ENCODE results near the gene MOB3B.

Gene MOB3B

DNA sequence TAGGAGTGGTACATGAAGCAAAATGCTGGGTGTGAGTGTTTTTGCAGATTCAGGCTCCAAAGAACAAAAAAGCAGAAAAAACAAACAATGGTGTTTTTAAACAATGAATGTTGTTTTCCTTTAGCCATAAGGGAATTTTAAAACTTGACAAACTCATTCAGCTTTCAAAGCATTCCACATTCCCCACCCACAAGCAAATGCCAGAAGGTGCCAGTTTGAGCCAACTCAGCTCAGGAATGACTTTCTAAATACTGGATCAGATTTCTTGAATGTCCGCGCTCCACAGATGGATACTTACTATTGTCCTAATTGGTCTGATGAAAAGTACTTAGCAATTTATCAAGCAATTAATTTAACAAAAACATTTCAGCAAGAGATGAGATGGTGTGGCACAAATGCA, 12.9 kb upstream of the MOB3B start:
- H4K91ac ChIP-seq (ENCODE audit: low read depth, low read length, poor library complexity), result no peak overlapping the region
- H3K4me3 ChIP-seq (ENCODE audit: low read length in 2 of 2), result no peak overlapping the region
- H4K8ac ChIP-seq (ENCODE audit: low read depth, low read length), result no peak overlapping the region
- H3K27me3 ChIP-seq (ENCODE audit: control insufficient read depth in 3 of 3, insufficient read depth in 3 of 3, low read depth in 1 of 3, low read length in 3 of 3), result no peaks in the 10 kb centered on the region
- peaks cover 6 to 77% of the 10 kb centered on the region in 2 donors for H3K36me3 ChIP-seq (replicated peaks in 1 of 2; ENCODE audit: control insufficient read depth in 2 of 2, insufficient read depth in 2 of 2, low read length in 2 of 2)
- no peak for DNase-seq (ENCODE audit: low spot score)
- H2BK15ac ChIP-seq (ENCODE audit: low read length), result no peak overlapping the region
- no peaks in the 10 kb centered on the region for H3K79me1 ChIP-seq (ENCODE audit: low read depth, low read length)
- H3K9ac ChIP-seq (ENCODE audit: low read depth, low read length, poor library complexity), result no peak overlapping the region
- no peak overlapping the region for H3K4me2 ChIP-seq (ENCODE audit: insufficient read depth, low read length, poor library complexity, severe bottlenecking)
- no peak overlapping the region for H3K4ac ChIP-seq (ENCODE audit: low read length)
- H3K23ac ChIP-seq (ENCODE audit: low read depth, low read length, poor library complexity), result no peak overlapping the region
- H2AFZ ChIP-seq (ENCODE audit: low read length), result no peak overlapping the region
- H3K18ac ChIP-seq (ENCODE audit: low read length), result no peak overlapping the region
- H2AK5ac ChIP-seq (ENCODE audit: low read depth, low read length), result no peak overlapping the region
- WGBS, 2 donors (ENCODE audit: extremely low coverage in 2 of 2, insufficient read length in 2 of 2, insufficient replicate concordance in 1 of 2), result no CpG with 5 or more reads among the region's 2 CpGs
- no peak overlapping the region for H3K14ac ChIP-seq (ENCODE audit: low read length)
- peaks cover 0 to 14% of the 10 kb centered on the region in 2 donors for H3K9me3 ChIP-seq (replicated peaks in 1 of 2; ENCODE audit: control insufficient read depth in 2 of 2, insufficient read depth in 1 of 2, low read depth in 1 of 2, low read length in 2 of 2)
- no peak overlapping the region for H2BK12ac ChIP-seq (ENCODE audit: low read length)
- no peak overlapping the region for H2BK120ac ChIP-seq (ENCODE audit: low read depth, low read length)
- no peak overlapping the region for H3K27ac ChIP-seq (replicated peaks; ENCODE audit: low read length)
- H3K4me1 ChIP-seq (ENCODE audit: control insufficient read depth in 2 of 2, insufficient read depth in 1 of 2, low read depth in 1 of 2, low read length in 2 of 2), result peaks cover 2 to 4% of the 10 kb centered on the region in 2 donors
- H2BK5ac ChIP-seq (ENCODE audit: low read length), result no peak overlapping the region

DNA sequence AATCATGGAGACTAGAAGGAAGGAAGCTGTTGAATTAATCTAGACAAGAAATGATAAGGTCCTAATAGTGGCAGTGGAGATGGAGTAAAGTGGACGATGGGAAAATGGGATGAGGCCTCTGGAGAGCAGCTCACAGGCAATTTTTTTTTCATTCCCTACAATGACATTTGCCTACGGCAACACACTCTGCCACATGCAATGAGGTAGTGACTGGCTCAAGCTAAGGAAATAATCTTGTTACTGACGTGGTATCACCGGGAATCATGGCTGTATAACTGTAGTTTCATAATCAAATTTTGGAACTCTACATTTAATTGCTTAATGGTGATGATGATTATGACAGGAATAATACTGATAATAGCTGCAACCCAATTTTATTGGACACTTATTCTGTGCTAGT, 12.1 kb upstream of the MOB3B start:
- Histone ChIP-seq H2BK12ac (ENCODE audit: low read length) (no peak overlapping the region), H3K4me1 (ENCODE audit: control insufficient read depth in 2 of 2, insufficient read depth in 1 of 2, low read depth in 1 of 2, low read length in 2 of 2) (peaks cover 4 to 8% of the 10 kb centered on the region in 2 donors), H3K9ac (ENCODE audit: low read depth, low read length, poor library complexity) (no peak overlapping the region), H2AFZ (ENCODE audit: low read length) (no peak overlapping the region), H3K27ac (replicated peaks; ENCODE audit: low read length) (no peak overlapping the region), H3K36me3 (replicated peaks in 1 of 2; ENCODE audit: control insufficient read depth in 2 of 2, insufficient read depth in 2 of 2, low read length in 2 of 2) (peaks cover 6 to 77% of the 10 kb centered on the region in 2 donors), H3K27me3 (ENCODE audit: control insufficient read depth in 3 of 3, insufficient read depth in 3 of 3, low read depth in 1 of 3, low read length in 3 of 3) (no peaks in the 10 kb centered on the region), H3K23ac (ENCODE audit: low read depth, low read length, poor library complexity) (no peak overlapping the region), H3K9me3 (replicated peaks in 1 of 2; ENCODE audit: control insufficient read depth in 2 of 2, insufficient read depth in 1 of 2, low read depth in 1 of 2, low read length in 2 of 2) (peaks cover 0 to 14% of the 10 kb centered on the region in 2 donors), H3K79me1 (ENCODE audit: low read depth, low read length) (no peaks in the 10 kb centered on the region), H3K14ac (ENCODE audit: low read length) (no peak overlapping the region), H4K8ac (ENCODE audit: low read depth, low read length) (no peak overlapping the region), H3K4me3 (ENCODE audit: low read length in 2 of 2) (no peak overlapping the region), H3K4ac (ENCODE audit: low read length) (no peak overlapping the region), H3K4me2 (ENCODE audit: insufficient read depth, low read length, poor library complexity, severe bottlenecking) (no peak overlapping the region), H2BK120ac (ENCODE audit: low read depth, low read length) (no peak overlapping the region), H4K91ac (ENCODE audit: low read depth, low read length, poor library complexity) (no peak overlapping the region), H2BK5ac (ENCODE audit: low read length) (no peak overlapping the region), H3K18ac (ENCODE audit: low read length) (no peak overlapping the region), H2BK15ac (ENCODE audit: low read length) (no peak overlapping the region), H2AK5ac (ENCODE audit: low read depth, low read length) (no peak overlapping the region)
- no CpG with 5 or more reads among the region's 4 CpGs for WGBS, 2 donors (ENCODE audit: extremely low coverage in 2 of 2, insufficient read length in 2 of 2, insufficient replicate concordance in 1 of 2)
- no peak for DNase-seq (ENCODE audit: low spot score)

DNA sequence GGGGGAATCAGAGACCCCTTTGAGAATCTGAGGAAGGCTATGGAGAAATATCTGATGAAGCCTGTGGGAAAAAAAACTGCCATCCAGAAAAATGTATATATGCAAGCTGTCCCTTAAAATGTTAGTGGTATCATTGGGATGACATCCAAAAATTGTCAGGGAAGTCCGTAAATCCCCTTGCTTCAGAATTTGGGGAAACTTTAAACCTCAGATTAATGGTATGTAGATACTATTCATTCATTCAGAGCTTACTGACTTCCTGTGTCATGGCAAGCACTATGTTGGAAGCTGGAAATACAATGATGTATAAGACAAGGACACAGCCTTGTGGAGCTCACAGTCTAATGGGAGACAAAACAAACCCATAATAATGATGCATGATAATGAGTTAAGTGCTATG, 10.9 kb upstream of the MOB3B start:
- Histone ChIP-seq H3K36me3 (replicated peaks in 1 of 2; ENCODE audit: control insufficient read depth in 2 of 2, insufficient read depth in 2 of 2, low read length in 2 of 2) (peaks cover 5 to 77% of the 10 kb centered on the region in 2 donors), H3K23ac (ENCODE audit: low read depth, low read length, poor library complexity) (no peak overlapping the region), H3K27ac (replicated peaks; ENCODE audit: low read length) (no peak overlapping the region), H3K27me3 (ENCODE audit: control insufficient read depth in 3 of 3, insufficient read depth in 3 of 3, low read depth in 1 of 3, low read length in 3 of 3) (no peaks in the 10 kb centered on the region), H3K4ac (ENCODE audit: low read length) (no peak overlapping the region), H2BK12ac (ENCODE audit: low read length) (no peak overlapping the region), H3K4me3 (ENCODE audit: low read length in 2 of 2) (no peak overlapping the region), H2BK15ac (ENCODE audit: low read length) (no peak overlapping the region), H3K14ac (ENCODE audit: low read length) (no peak overlapping the region), H3K9me3 (replicated peaks in 1 of 2; ENCODE audit: control insufficient read depth in 2 of 2, insufficient read depth in 1 of 2, low read depth in 1 of 2, low read length in 2 of 2) (peaks cover 0 to 15% of the 10 kb centered on the region in 2 donors), H4K91ac (ENCODE audit: low read depth, low read length, poor library complexity) (no peak overlapping the region), H3K79me1 (ENCODE audit: low read depth, low read length) (no peaks in the 10 kb centered on the region), H3K9ac (ENCODE audit: low read depth, low read length, poor library complexity) (no peak overlapping the region), H2AK5ac (ENCODE audit: low read depth, low read length) (no peak overlapping the region), H4K8ac (ENCODE audit: low read depth, low read length) (no peak overlapping the region), H3K18ac (ENCODE audit: low read length) (no peak overlapping the region), H2BK120ac (ENCODE audit: low read depth, low read length) (no peak overlapping the region), H2BK5ac (ENCODE audit: low read length) (no peak overlapping the region), H3K4me2 (ENCODE audit: insufficient read depth, low read length, poor library complexity, severe bottlenecking) (no peak overlapping the region), H2AFZ (ENCODE audit: low read length) (no peak overlapping the region), H3K4me1 (ENCODE audit: control insufficient read depth in 2 of 2, insufficient read depth in 1 of 2, low read depth in 1 of 2, low read length in 2 of 2) (peaks cover 9 to 16% of the 10 kb centered on the region in 2 donors)
- WGBS, 2 donors (ENCODE audit: extremely low coverage in 2 of 2, insufficient read length in 2 of 2, insufficient replicate concordance in 1 of 2), result no CpG with 5 or more reads among the region's 1 CpG
- no peak for DNase-seq (ENCODE audit: low spot score)

DNA sequence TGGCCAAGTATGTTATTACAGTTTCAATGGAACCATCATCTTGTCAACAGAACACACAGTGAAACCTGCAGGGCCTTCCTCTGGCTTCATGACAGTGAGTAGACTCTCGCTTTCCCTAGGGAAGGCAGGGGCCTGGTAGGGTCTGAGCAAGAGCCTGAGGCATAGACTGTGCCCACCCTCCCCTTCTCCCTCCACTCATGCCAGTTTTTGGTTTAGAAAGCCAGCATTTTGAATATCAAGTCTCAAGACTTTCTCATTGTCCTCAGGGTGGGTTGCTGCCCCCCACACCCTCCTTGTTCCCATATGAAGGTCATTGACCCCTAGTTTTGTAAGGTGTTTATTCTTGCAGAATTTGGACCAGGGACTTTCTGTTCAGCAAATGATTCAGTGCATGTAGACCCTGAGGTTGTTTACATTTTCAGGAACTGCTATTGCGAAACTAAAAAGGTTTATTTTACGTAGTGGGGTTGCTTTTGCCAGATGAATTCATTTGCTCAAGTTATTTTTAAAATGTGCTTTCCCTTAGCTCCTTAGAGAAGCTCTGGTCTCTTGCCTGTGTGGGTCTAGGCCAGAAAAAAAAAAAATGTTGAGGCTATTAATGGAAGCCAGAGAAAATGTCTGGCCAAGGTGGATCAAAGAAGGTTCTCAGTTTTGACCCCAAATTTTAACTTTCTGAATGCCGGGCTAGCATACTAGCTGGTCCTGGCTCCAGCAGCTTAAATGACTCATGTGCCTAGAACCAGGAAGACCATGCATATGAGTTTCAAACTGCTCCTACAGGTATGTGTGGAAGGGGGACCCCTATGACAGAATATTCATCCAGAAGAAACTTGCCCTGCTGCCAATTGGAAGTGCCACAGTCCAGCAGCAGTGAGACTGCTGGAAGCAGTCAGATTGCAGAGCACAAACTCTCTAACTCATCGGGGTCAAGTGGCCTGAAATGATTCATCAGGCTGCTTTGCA, 10.1 kb upstream of the MOB3B start:
- no peak overlapping the region for H3K14ac ChIP-seq (ENCODE audit: low read length)
- H3K79me1 ChIP-seq (ENCODE audit: low read depth, low read length), result no peaks in the 10 kb centered on the region
- H3K36me3 ChIP-seq (replicated peaks in 1 of 2; ENCODE audit: control insufficient read depth in 2 of 2, insufficient read depth in 2 of 2, low read length in 2 of 2), result peaks cover 3 to 77% of the 10 kb centered on the region in 2 donors
- no peak overlapping the region for H2BK15ac ChIP-seq (ENCODE audit: low read length)
- H3K27ac ChIP-seq (replicated peaks; ENCODE audit: low read length), result no peak overlapping the region
- H3K9ac ChIP-seq (ENCODE audit: low read depth, low read length, poor library complexity), result no peak overlapping the region
- H2AFZ ChIP-seq (ENCODE audit: low read length), result no peak overlapping the region
- H3K4me2 ChIP-seq (ENCODE audit: insufficient read depth, low read length, poor library complexity, severe bottlenecking), result no peak overlapping the region
- H3K4ac ChIP-seq (ENCODE audit: low read length), result no peak overlapping the region
- DNase-seq (ENCODE audit: low spot score), result no peak
- peaks cover 0 to 12% of the 10 kb centered on the region in 2 donors for H3K9me3 ChIP-seq (replicated peaks in 1 of 2; ENCODE audit: control insufficient read depth in 2 of 2, insufficient read depth in 1 of 2, low read depth in 1 of 2, low read length in 2 of 2)
- H3K18ac ChIP-seq (ENCODE audit: low read length), result no peak overlapping the region
- H4K91ac ChIP-seq (ENCODE audit: low read depth, low read length, poor library complexity), result no peak overlapping the region
- H3K27me3 ChIP-seq (ENCODE audit: control insufficient read depth in 3 of 3, insufficient read depth in 3 of 3, low read depth in 1 of 3, low read length in 3 of 3), result no peaks in the 10 kb centered on the region
- peaks cover 9 to 16% of the 10 kb centered on the region in 2 donors for H3K4me1 ChIP-seq (ENCODE audit: control insufficient read depth in 2 of 2, insufficient read depth in 1 of 2, low read depth in 1 of 2, low read length in 2 of 2)
- no peak overlapping the region for H3K23ac ChIP-seq (ENCODE audit: low read depth, low read length, poor library complexity)
- WGBS, 2 donors (ENCODE audit: extremely low coverage in 2 of 2, insufficient read length in 2 of 2, insufficient replicate concordance in 1 of 2), result no CpG with 5 or more reads among the region's 5 CpGs
- no peak overlapping the region for H2BK12ac ChIP-seq (ENCODE audit: low read length)
- no peak overlapping the region for H2BK5ac ChIP-seq (ENCODE audit: low read length)
- no peak overlapping the region for H4K8ac ChIP-seq (ENCODE audit: low read depth, low read length)
- no peak overlapping the region for H2AK5ac ChIP-seq (ENCODE audit: low read depth, low read length)
- no peak overlapping the region for H3K4me3 ChIP-seq (ENCODE audit: low read length in 2 of 2)
- no peak overlapping the region for H2BK120ac ChIP-seq (ENCODE audit: low read depth, low read length)
